ENCODE data around the gene MORN4.
"Not testable (repeated sequence)": the region's sequence is repeated elsewhere in the genome, so short reads cannot be mapped to it uniquely, and the experiment has no call there.

MORN4 gene

DNA sequence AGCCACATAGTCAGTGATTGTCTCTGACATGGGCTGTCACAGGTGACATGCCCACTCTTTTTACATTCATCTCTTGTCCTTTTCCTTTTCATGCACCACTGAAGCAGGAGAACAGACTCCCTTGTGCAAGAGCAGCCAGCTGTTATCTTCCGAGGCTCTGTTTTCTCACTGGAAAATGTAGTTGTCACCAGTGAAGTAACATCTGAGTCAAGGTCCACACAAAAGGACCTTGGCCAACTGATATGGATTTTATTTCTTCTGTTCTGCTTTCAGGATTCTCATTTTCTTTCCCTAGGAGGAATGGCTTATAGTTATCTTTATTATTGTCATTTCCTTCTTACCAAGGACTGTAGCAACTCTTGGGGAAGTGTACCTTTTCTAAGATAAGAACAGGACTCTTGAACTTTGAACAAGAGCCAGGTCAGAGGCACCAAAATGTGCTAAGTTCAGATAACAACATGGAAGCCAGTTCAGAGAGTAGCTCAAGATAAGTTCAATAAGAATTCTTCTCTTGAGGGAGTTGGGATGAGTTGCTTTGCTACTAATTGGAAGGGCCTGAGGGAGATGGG, 31.1 kb upstream of the MORN4 start:
- ATAC-seq (ENCODE audit: low read depth) = no peak
- H3K27me3 ChIP-seq (ENCODE audit: insufficient read depth, poor library complexity, severe bottlenecking) = no peaks in the 10 kb centered on the region
- no peak for DNase-seq (ENCODE audit: low spot score)
- H3K27ac ChIP-seq (ENCODE audit: poor library complexity, severe bottlenecking) = no peak overlapping the region
- H3K4me1 ChIP-seq (ENCODE audit: insufficient read depth, poor library complexity, severe bottlenecking) = no peaks in the 10 kb centered on the region
- H3K36me3 ChIP-seq (ENCODE audit: low read depth) = peaks cover 88% of the 10 kb centered on the region
- TF ChIP-seq, protein P1, sequence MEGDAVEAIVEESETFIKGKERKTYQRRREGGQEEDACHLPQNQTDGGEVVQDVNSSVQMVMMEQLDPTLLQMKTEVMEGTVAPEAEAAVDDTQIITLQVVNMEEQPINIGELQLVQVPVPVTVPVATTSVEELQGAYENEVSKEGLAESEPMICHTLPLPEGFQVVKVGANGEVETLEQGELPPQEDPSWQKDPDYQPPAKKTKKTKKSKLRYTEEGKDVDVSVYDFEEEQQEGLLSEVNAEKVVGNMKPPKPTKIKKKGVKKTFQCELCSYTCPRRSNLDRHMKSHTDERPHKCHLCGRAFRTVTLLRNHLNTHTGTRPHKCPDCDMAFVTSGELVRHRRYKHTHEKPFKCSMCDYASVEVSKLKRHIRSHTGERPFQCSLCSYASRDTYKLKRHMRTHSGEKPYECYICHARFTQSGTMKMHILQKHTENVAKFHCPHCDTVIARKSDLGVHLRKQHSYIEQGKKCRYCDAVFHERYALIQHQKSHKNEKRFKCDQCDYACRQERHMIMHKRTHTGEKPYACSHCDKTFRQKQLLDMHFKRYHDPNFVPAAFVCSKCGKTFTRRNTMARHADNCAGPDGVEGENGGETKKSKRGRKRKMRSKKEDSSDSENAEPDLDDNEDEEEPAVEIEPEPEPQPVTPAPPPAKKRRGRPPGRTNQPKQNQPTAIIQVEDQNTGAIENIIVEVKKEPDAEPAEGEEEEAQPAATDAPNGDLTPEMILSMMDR (IDR thresholded peaks at IDR 0.05; ENCODE audit: poor library complexity, severe bottlenecking) = no peak
- H3K4me3 ChIP-seq (ENCODE audit: severe bottlenecking) = no peak overlapping the region
- no peaks in the 10 kb centered on the region for H3K9me3 ChIP-seq (ENCODE audit: severe bottlenecking)

DNA sequence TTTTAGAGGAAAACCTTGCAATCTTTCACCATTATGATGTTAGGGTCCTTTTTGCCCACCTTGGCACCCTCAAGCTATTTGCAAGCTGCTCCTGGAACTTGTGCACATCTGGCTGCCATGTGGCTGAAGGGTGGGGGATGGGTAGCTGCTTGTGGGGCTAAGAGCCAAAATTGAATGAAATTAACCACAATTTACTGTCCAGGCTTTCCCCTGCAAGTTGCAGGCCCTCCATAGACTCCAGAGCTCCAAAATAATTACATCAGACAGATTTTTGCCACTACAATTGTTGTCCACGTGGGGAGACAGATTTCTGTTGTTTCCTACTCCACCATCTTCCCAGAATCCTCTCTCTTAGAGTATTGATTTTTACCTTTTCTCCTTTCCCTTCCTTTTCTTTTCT, 26.3 kb upstream of the MORN4 start:
- no peak for ATAC-seq (ENCODE audit: low read depth)
- Histone ChIP-seq H3K4me1 (ENCODE audit: insufficient read depth, poor library complexity, severe bottlenecking) (no peaks in the 10 kb centered on the region), H3K9me3 (ENCODE audit: severe bottlenecking) (no peaks in the 10 kb centered on the region), H3K27ac (ENCODE audit: poor library complexity, severe bottlenecking) (peak overlapping the region; percentile 28), H3K4me3 (ENCODE audit: severe bottlenecking) (no peak overlapping the region), H3K36me3 (ENCODE audit: low read depth) (peaks cover 90% of the 10 kb centered on the region), H3K27me3 (ENCODE audit: insufficient read depth, poor library complexity, severe bottlenecking) (no peaks in the 10 kb centered on the region)
- TF ChIP-seq, protein P1 (IDR thresholded peaks at IDR 0.05; ENCODE audit: poor library complexity, severe bottlenecking) = no peak
- DNase-seq (ENCODE audit: low spot score) = no peak

DNA sequence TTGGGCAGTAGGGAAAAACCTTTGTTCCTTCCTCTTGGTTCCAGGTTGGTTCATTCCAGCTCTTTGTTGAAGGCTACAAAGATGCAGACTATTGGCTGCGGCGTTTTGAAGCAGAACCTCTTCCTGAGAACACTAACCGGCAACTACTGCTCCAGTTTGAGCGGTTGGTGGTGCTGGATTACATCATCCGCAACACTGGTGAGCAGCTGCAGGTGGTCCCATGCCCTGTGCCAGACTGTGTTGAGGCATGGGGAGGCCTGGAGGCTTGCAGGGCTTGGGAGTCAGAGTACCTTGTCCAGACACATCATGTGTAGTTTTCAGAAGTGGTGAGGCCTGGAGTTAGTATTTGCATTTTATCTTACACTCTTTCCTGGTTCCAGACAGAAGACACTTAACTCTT, 23.5 kb upstream of the MORN4 start:
- TF ChIP-seq, protein P1 (IDR thresholded peaks at IDR 0.05; ENCODE audit: poor library complexity, severe bottlenecking) = no peak
- no peak overlapping the region for H3K27ac ChIP-seq (ENCODE audit: poor library complexity, severe bottlenecking)

DNA sequence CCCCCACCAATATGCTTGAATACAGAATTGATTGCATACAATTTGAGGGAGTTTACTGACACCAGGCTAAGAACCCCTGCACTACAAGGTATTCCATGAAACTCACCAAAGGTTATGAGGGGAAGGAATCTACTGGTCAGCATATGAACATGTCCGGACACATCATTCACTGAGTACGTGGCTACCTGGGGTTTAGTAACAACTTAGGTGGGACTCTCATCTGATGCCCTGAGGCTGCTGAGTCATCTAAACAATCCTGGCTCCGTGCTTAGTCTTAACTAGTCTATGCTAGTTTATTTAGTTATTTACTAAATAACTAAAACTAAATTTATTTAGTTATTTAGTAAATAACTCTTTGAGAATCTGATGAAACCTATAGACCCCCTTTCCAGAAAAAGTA, 18.5 kb upstream of the MORN4 start:
- Histone ChIP-seq H3K4me3 (ENCODE audit: severe bottlenecking) (no peak overlapping the region), H3K27ac (ENCODE audit: poor library complexity, severe bottlenecking) (peak overlapping the region; percentile 99), H3K4me1 (ENCODE audit: insufficient read depth, poor library complexity, severe bottlenecking) (peaks cover 59% of the 10 kb centered on the region), H3K27me3 (ENCODE audit: insufficient read depth, poor library complexity, severe bottlenecking) (no peaks in the 10 kb centered on the region), H3K36me3 (ENCODE audit: low read depth) (peaks cover 85% of the 10 kb centered on the region), H3K9me3 (ENCODE audit: severe bottlenecking) (no peaks in the 10 kb centered on the region)
- peak; percentile 81 for ATAC-seq (ENCODE audit: low read depth)
- DNase-seq (ENCODE audit: low spot score) = peak; percentile 93
- TF ChIP-seq, protein P1 (IDR thresholded peaks at IDR 0.05; ENCODE audit: poor library complexity, severe bottlenecking) = no peak

More for the DNA sequence above, 23.5 kb upstream of the MORN4 start:
- peaks cover 93% of the 10 kb centered on the region for H3K36me3 ChIP-seq (ENCODE audit: low read depth)
- peaks cover 11% of the 10 kb centered on the region for H3K4me1 ChIP-seq (ENCODE audit: insufficient read depth, poor library complexity, severe bottlenecking)
- ATAC-seq (ENCODE audit: low read depth) = no peak
- no peak overlapping the region for H3K4me3 ChIP-seq (ENCODE audit: severe bottlenecking)
- no peaks in the 10 kb centered on the region for H3K9me3 ChIP-seq (ENCODE audit: severe bottlenecking)
- DNase-seq (ENCODE audit: low spot score) = no peak
- no peaks in the 10 kb centered on the region for H3K27me3 ChIP-seq (ENCODE audit: insufficient read depth, poor library complexity, severe bottlenecking)

DNA sequence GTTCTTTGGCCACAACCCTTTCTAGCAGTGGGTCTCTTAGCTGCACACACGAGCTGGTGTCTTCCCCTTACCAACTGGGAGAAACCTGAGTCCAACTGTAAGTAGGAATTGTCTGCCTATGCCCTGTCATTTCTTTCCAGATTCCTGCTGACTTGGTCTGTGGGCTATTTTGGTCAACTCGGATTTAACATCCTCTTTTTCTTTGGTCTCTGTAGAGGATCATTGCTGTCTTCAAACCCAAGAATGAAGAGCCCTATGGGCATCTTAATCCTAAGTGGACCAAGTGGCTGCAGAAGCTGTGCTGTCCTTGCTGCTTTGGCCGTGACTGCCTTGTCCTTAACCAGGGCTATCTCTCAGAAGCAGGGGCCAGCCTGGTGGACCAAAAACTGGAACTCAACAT, 17.4 kb upstream of the MORN4 start:
- H3K27me3 ChIP-seq (ENCODE audit: insufficient read depth, poor library complexity, severe bottlenecking) = no peaks in the 10 kb centered on the region
- H3K9me3 ChIP-seq (ENCODE audit: severe bottlenecking) = no peaks in the 10 kb centered on the region
- peaks cover 59% of the 10 kb centered on the region for H3K4me1 ChIP-seq (ENCODE audit: insufficient read depth, poor library complexity, severe bottlenecking)
- H3K27ac ChIP-seq (ENCODE audit: poor library complexity, severe bottlenecking) = peak overlapping the region; percentile 99
- DNase-seq (ENCODE audit: low spot score) (no peak), ATAC-seq (ENCODE audit: low read depth) (no peak)
- H3K4me3 ChIP-seq (ENCODE audit: severe bottlenecking) = no peak overlapping the region
- peaks cover 85% of the 10 kb centered on the region for H3K36me3 ChIP-seq (ENCODE audit: low read depth)
- TF ChIP-seq, protein P1 (IDR thresholded peaks at IDR 0.05; ENCODE audit: poor library complexity, severe bottlenecking) = no peak

DNA sequence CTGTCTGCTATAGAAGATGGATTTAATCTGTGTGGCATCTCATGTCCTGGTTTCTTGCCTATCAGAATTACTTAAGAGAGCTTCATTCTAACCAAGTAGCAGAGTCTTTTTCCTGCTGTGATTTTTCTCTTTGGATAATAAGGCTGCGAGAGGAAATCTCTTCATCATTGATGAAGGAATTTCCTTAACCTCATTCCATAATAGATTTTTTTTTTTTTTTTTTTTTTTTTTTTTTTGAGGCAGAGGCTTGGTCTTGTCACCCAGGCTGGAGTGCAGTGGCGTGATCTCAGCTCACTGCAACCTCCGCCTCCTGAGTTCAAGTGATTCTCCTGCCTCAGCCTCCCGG, 16.1 kb upstream of the MORN4 start:
- peaks cover 85% of the 10 kb centered on the region for H3K36me3 ChIP-seq (ENCODE audit: low read depth)
- not testable (repeated sequence) for H3K27me3 ChIP-seq (ENCODE audit: insufficient read depth, poor library complexity, severe bottlenecking); ATAC-seq (ENCODE audit: low read depth); H3K9me3 ChIP-seq (ENCODE audit: severe bottlenecking); DNase-seq (ENCODE audit: low spot score); H3K4me3 ChIP-seq (ENCODE audit: severe bottlenecking)
- H3K27ac ChIP-seq (ENCODE audit: poor library complexity, severe bottlenecking) = peak overlapping the region; percentile 99
- H3K4me1 ChIP-seq (ENCODE audit: insufficient read depth, poor library complexity, severe bottlenecking) = peaks cover 59% of the 10 kb centered on the region

Data from RWPE2 (cell line).